NCI-H1694 treated with DMSO at 0.1 percent for 48 hours (cell line): Measurements from ENCODE around the gene PCNX1.

Experiments
- DNase-seq: peaks from one replicate; lab custom pipeline; 2025; lab: John Stamatoyannopoulos, UW

Gene PCNX1

GRCh38 chr14:70962935-70963334 is 55.7 kb downstream of the PCNX1 start:
- no peak for DNase-seq

- DNase-seq = no peak
These were observed 57.2 kb downstream of the PCNX1 start for GRCh38 chr14:70964492-70964891.

- DNase-seq = no peak
These were observed 64.3 kb downstream of the PCNX1 start for GRCh38 chr14:70971560-70971959.

- peak; percentile 89 for DNase-seq
These were observed 65.1 kb downstream of the PCNX1 start for GRCh38 chr14:70972107-70972976.

- no peak for DNase-seq
These were observed 69.3 kb downstream of the PCNX1 start for GRCh38 chr14:70976591-70976990.

- no peak for DNase-seq
These were observed 74.0 kb downstream of the PCNX1 start for GRCh38 chr14:70981000-70981952.

GRCh38 chr14:70982200-70982599 is 74.9 kb downstream of the PCNX1 start:
- no peak for DNase-seq

- DNase-seq = no peak
These were observed 79.8 kb downstream of the PCNX1 start for GRCh38 chr14:70987041-70987440.

- DNase-seq = no peak
These were observed 81.2 kb downstream of the PCNX1 start for GRCh38 chr14:70988452-70988851.

- no peak for DNase-seq
These were observed 86.7 kb downstream of the PCNX1 start for GRCh38 chr14:70993931-70994330.

GRCh38 chr14:70995211-70995610 is 88.0 kb downstream of the PCNX1 start:
- DNase-seq = no peak

GRCh38 chr14:70995671-70996070 is 88.4 kb downstream of the PCNX1 start:
- DNase-seq = no peak

GRCh38 chr14:70999117-70999516 is 91.9 kb downstream of the PCNX1 start:
- no peak for DNase-seq

GRCh38 chr14:71000091-71000490 is 92.8 kb downstream of the PCNX1 start:
- DNase-seq = no peak

GRCh38 chr14:71001742-71002141 is 94.5 kb downstream of the PCNX1 start:
- no peak for DNase-seq

GRCh38 chr14:71003156-71003555 is 95.9 kb downstream of the PCNX1 start:
- DNase-seq = no peak

GRCh38 chr14:71004481-71004880 is 97.2 kb downstream of the PCNX1 start:
- no peak for DNase-seq

GRCh38 chr14:71005076-71005475 is 97.8 kb downstream of the PCNX1 start:
- no peak for DNase-seq

GRCh38 chr14:71006200-71006563 is 98.9 kb downstream of the PCNX1 start:
- DNase-seq = no peak

- DNase-seq = no peak
These were observed 104.2 kb downstream of the PCNX1 start for GRCh38 chr14:71011479-71011878.

GRCh38 chr14:71012888-71013287 is 105.6 kb downstream of the PCNX1 start:
- no peak for DNase-seq

- DNase-seq = no peak
These were observed 106.4 kb downstream of the PCNX1 start for GRCh38 chr14:71013551-71014192.
